PC-3 (cell line): ENCODE data around the gene MED17. TPM values are rescaled to one million over a fixed set of nuclear protein-coding genes. Genes with fewer than 3 reads are reported as not detected.
"Not testable (repeated sequence)": the region's sequence is repeated elsewhere in the genome, so short reads cannot be mapped to it uniquely, and the experiment has no call there.

Experiments used
- ATAC-seq: fragments of 200-7000 bp; cut with Tn5 transposase; 2 replicates; pipeline ENCODE4 v1.9.1; 2020; ENCODE audit warnings: mild to moderate bottlenecking, moderate library complexity
- BruUV-seq: library from RNA; stranded (reverse); fragments of 400-500 nt; replicated peaks from 2 replicates; lab custom pipeline; 2021; lab: Mats Ljungman, UMichigan
- CTCF ChIA-PET: fragments of 300-600 bp; sonication (Branson Sonifier 250); formaldehyde crosslinking; loops from one replicate; lab custom pipeline; 2022; ENCODE audit warnings: antibody characterized with exemption; lab: Charles Lee
- POLR2A ChIA-PET: fragments of 300-600 bp; sonication (Branson Sonifier 250); formaldehyde crosslinking; loops from one replicate; lab custom pipeline; 2022; ENCODE audit warnings: antibody characterized with exemption; ENCODE audit not compliant: unreplicated experiment; lab: Charles Lee
- DNase-seq: peaks from one replicate; pipeline ENCODE4 v3.0.0-alpha.2; 2015
- H2AFZ ChIP-seq: fragments of 300-600 bp; sonication (generic); 2 replicates; pipeline ENCODE4 v1.6.0; 2016; ENCODE audit warnings: antibody characterized with exemption, low read length
- H3F3A ChIP-seq: fragments of 300-600 bp; sonication (generic); one replicate; pipeline ENCODE4 v1.6.0; 2017; ENCODE audit warnings: antibody characterized with exemption, low read length, control low read depth, mild to moderate bottlenecking; ENCODE audit not compliant: unreplicated experiment
- H3K27ac ChIP-seq: fragments of 300-600 bp; sonication (generic); 2 replicates; pipeline ENCODE4 v1.5.1; 2016; ENCODE audit warnings: mild to moderate bottlenecking, low read length
- H3K27me3 ChIP-seq: fragments of 300-600 bp; sonication (generic); 2 replicates; pipeline ENCODE4 v1.6.1; 2016; ENCODE audit warnings: low read length, mixed read lengths
- H3K36me3 ChIP-seq: fragments of 300-600 bp; sonication (generic); 2 replicates; pipeline ENCODE4 v1.6.1; 2016; ENCODE audit warnings: low read depth, mixed run types, low read length, mixed read lengths
- H3K4me1 ChIP-seq: fragments of 300-600 bp; sonication (generic); 2 replicates; pipeline ENCODE4 v1.5.1; 2016; ENCODE audit warnings: low read length; ENCODE audit not compliant: insufficient read depth
- H3K4me2 ChIP-seq: fragments of 300-600 bp; sonication (generic); 2 replicates; pipeline ENCODE4 v1.6.0; 2016; ENCODE audit warnings: low read length
- H3K4me3 ChIP-seq: fragments of 300-600 bp; sonication (generic); 2 replicates; pipeline ENCODE4 v1.5.1; 2016; ENCODE audit warnings: mild to moderate bottlenecking, low read length, mixed read lengths
- H3K79me2 ChIP-seq: fragments of 300-600 bp; sonication (generic); 2 replicates; pipeline ENCODE4 v1.6.1; 2017; ENCODE audit warnings: low read length, mixed read lengths
- H3K9ac ChIP-seq: fragments of 300-600 bp; sonication (generic); 2 replicates; pipeline ENCODE4 v1.6.0; 2016; ENCODE audit warnings: mild to moderate bottlenecking, low read length
- H3K9me2 ChIP-seq: fragments of 300-600 bp; sonication (generic); replicated peaks from 2 replicates; pipeline ENCODE4 v1.6.1; 2016; ENCODE audit warnings: mixed run types, low read length, mixed read lengths
- H3K9me3 ChIP-seq: fragments of 300-600 bp; sonication (generic); 2 replicates; pipeline ENCODE4 v1.6.1; 2016; ENCODE audit warnings: low read length, mixed read lengths
- H4K20me1 ChIP-seq: fragments of 300-600 bp; sonication (generic); 2 replicates; pipeline ENCODE4 v1.6.1; 2016; ENCODE audit warnings: low read length, mixed read lengths
- CTCF ChIP-seq: fragments of 300-600 bp; sonication (generic); conservative IDR thresholded peaks from 2 replicates; pipeline ENCODE4 v1.5.1; 2017; ENCODE audit warnings: antibody characterized with exemption, low read depth, mild to moderate bottlenecking, low read length
- EZH2 ChIP-seq: fragments of 300-600 bp; sonication (generic); IDR thresholded peaks from one replicate; pipeline ENCODE4 v1.6.1; 2017; ENCODE audit warnings: antibody characterized with exemption, mild to moderate bottlenecking, low read length; ENCODE audit not compliant: unreplicated experiment
- EZH2phosphoT487 ChIP-seq: fragments of 300-600 bp; sonication (generic); IDR thresholded peaks from 2 replicates; pipeline ENCODE4 v1.6.1; 2018; ENCODE audit warnings: mild to moderate bottlenecking, antibody characterized with exemption, low read length, borderline replicate concordance
- intact Hi-C: fragments of 100-400 bp; cut with micrococcal nuclease; formaldehyde crosslinking; loops from 2 replicates; pipeline ENCODE4 v1.9.0; 2023
- total RNA-seq: library from RNA; depleted of rRNA; stranded (reverse); fragments of >200 nt; gene quantifications from 2 replicates; pipeline ENCODE4 v1.2.3, GENCODE V29; 2014

The MED17 gene
- total RNA-seq, 1 experiment from 2014 or later = 58.5 TPM

DNA sequence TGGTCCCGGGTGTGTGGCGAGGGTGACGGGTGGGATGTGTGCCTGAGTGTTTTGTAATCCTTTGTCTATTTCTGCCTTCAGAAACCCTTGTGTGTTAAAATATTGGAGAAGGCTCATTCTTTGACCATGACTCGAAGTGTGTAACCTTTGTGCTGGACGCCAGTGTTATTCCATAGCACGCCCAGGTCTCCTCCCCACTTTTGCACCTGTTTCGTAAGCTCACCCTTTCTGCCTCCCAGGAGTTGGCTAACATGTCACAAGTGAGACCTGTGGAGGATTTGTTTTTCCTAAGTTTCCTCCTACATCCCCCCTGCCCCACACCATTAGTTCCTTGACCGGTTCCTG is 42.2 kb upstream of the MED17 start:
- ChIA-PET POLR2A (interaction anchor here (0.5 to 1.5 kb wide), 17 partner anchors 15 to 813 kb away, joined by 3 to 22 read pairs (median 3); partner anchors contain the start of genes CEP295, MED17 and VSTM5), CTCF (interaction anchor here (1.0 kb wide), 1 partner anchor 109 kb away, joined by 4 read pairs; the partner anchor contains the start of gene VSTM5)
- Histone ChIP-seq H3K79me2 (peaks cover 71% of the 10 kb centered on the region), H3K36me3 (peaks cover 35% of the 10 kb centered on the region), H3K4me2 (peak overlapping the region; percentile 95), H3F3A (peaks cover 25% of the 10 kb centered on the region), H3K4me1 (peaks cover 24% of the 10 kb centered on the region), H3K9me3 (no peaks in the 10 kb centered on the region), H3K9ac (peak overlapping the region; percentile 99), H3K9me2 (no peaks in the 10 kb centered on the region), H3K4me3 (peak overlapping the region; percentile 96), H3K27me3 (no peaks in the 10 kb centered on the region), H2AFZ (peak overlapping the region; percentile 94), H4K20me1 (peaks cover 36% of the 10 kb centered on the region), H3K27ac (peak overlapping the region; percentile 75)
- no peak for TF ChIP-seq EZH2phosphoT487
- no peak for TF ChIP-seq EZH2
- no peak for TF ChIP-seq CTCF
- peak; percentile 73 for DNase-seq
- ATAC-seq = peak; percentile 52
- TSS peak; percentile 89 for BruUV-seq
- intact Hi-C loops = loop anchor here (1.0 to 2.0 kb wide), 3 partner anchors 25 to 109 kb away; partner anchors contain the start of genes MED17 and VSTM5

DNA sequence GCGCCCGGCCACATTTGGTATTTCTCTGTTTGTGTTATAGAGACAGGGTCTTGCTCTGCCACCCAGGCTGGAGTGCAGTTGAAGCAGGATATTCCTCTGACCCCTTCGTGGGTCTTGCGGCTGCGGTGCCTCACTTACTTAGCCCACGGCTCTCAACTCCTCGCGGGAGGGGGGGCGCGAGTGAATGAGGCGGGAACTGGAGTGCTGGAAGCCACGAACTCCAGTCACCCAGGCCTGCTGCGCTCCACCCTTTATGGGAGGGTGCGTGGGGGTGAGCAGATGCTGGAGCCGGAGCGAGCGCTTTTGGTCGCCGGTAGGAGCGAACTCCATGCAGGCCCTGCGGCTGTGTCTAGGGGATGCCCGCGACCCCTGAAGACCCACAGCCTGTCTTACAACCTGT is 40.8 kb upstream of the MED17 start:
- H3K9me3 ChIP-seq = no peaks in the 10 kb centered on the region
- POLR2A ChIA-PET = no interaction called here
- no peak overlapping the region for H3K4me2 ChIP-seq
- no peak overlapping the region for H3K9ac ChIP-seq
- no peak overlapping the region for H3K27ac ChIP-seq
- H4K20me1 ChIP-seq = peaks cover 23% of the 10 kb centered on the region
- ATAC-seq (no peak), DNase-seq (no peak)
- peaks cover 56% of the 10 kb centered on the region for H3K79me2 ChIP-seq
- TF ChIP-seq EZH2phosphoT487 (no peak), CTCF (no peak), EZH2 (no peak)
- CTCF ChIA-PET = no interaction called here
- peaks cover 22% of the 10 kb centered on the region for H3K36me3 ChIP-seq
- no TSS peak for BruUV-seq
- no peaks in the 10 kb centered on the region for H3K9me2 ChIP-seq
- H3F3A ChIP-seq = peaks cover 12% of the 10 kb centered on the region
- peaks cover 10% of the 10 kb centered on the region for H3K4me1 ChIP-seq
- H3K27me3 ChIP-seq = no peaks in the 10 kb centered on the region
- no peak overlapping the region for H3K4me3 ChIP-seq
- intact Hi-C loops = no loop called here
- no peak overlapping the region for H2AFZ ChIP-seq

- Histone ChIP-seq H3K27ac (no peak overlapping the region), H3K79me2 (peaks cover 43% of the 10 kb centered on the region), H3K9ac (no peak overlapping the region), H3K4me3 (no peak overlapping the region), H3K4me1 (peaks cover 6% of the 10 kb centered on the region; the same call in 1 of the 2 replicates), H3K36me3 (peaks cover 10% of the 10 kb centered on the region), H3K9me2 (no peaks in the 10 kb centered on the region), H3K9me3 (no peaks in the 10 kb centered on the region), H3F3A (peaks cover 3% of the 10 kb centered on the region), H4K20me1 (peaks cover 9% of the 10 kb centered on the region), H3K4me2 (no peak overlapping the region), H2AFZ (no peak overlapping the region), H3K27me3 (no peaks in the 10 kb centered on the region)
- intact Hi-C loops = no loop called here
- ChIA-PET CTCF (no interaction called here), POLR2A (no interaction called here)
- TF ChIP-seq EZH2phosphoT487 (no peak), CTCF (no peak), EZH2 (no peak)
- no peak for ATAC-seq
- DNase-seq = no peak
- BruUV-seq = no TSS peak
Measured at GRCh38 chr11:93744669-93745004, 39.4 kb upstream of the MED17 start.

GRCh38 chr11:93745005-93745755 is 38.9 kb upstream of the MED17 start:
- H3K4me1 ChIP-seq, H4K20me1 ChIP-seq, H2AFZ ChIP-seq, H3K9ac ChIP-seq, DNase-seq, BruUV-seq, POLR2A ChIA-PET, H3K4me2 ChIP-seq, H3K27me3 ChIP-seq, H3K9me3 ChIP-seq, intact Hi-C loops, H3K27ac ChIP-seq, H3K9me2 ChIP-seq, H3K4me3 ChIP-seq, H3K36me3 ChIP-seq, CTCF ChIA-PET, ATAC-seq, H3F3A ChIP-seq: not testable (repeated sequence)
- H3K79me2 ChIP-seq = peaks cover 37% of the 10 kb centered on the region
